Panc1 (cell line): Measurements from ENCODE around the gene ADCYAP1R1.

ENCODE experiments used
- CTCF ChIP-seq: fragments of 450-650 bp; IDR thresholded peaks from 2 replicates; pipeline ENCODE4 v1.5.1; 2017; ENCODE audit warnings: mild to moderate bottlenecking
- POLR2AphosphoS5 ChIP-seq: IDR thresholded peaks from 2 replicates; pipeline ENCODE4 v1.6.1; 2012; ENCODE audit warnings: mild to moderate bottlenecking, low read depth, low read length, moderate library complexity
- SIN3A ChIP-seq: IDR thresholded peaks from 2 replicates; pipeline ENCODE4 v1.6.1; 2012; ENCODE audit warnings: low read depth, mild to moderate bottlenecking, low read length, moderate library complexity, borderline replicate concordance; ENCODE audit not compliant: insufficient read depth

GRCh38 chr7:31007634-31008033, 44.5 kb upstream of the ADCYAP1R1 start:
- TF ChIP-seq CTCF (no peak), POLR2AphosphoS5 (no peak), SIN3A (no peak)
